Neural progenitor cell (in vitro differentiated cells): ENCODE data around the gene UPK1A.

Source experiments
- CTCF ChIP-seq: fragments of 200-600 bp; sonication (generic); IDR thresholded peaks from 2 replicates; pipeline ENCODE4 v1.5.1; 2017; ENCODE audit warnings: antibody characterized with exemption, mild to moderate bottlenecking
- EZH2 ChIP-seq: fragments of 200-600 bp; sonication (generic); IDR thresholded peaks from 2 replicates; pipeline ENCODE4 v1.6.1; 2017; ENCODE audit warnings: antibody characterized with exemption, mild to moderate bottlenecking, moderate library complexity
- EZH2phosphoT487 ChIP-seq: fragments of 200-600 bp; sonication (generic); IDR thresholded peaks from 2 replicates; pipeline ENCODE4 v1.6.1; 2017; ENCODE audit warnings: antibody characterized with exemption

- no peak for TF ChIP-seq EZH2
- no peak for TF ChIP-seq CTCF
- no peak for TF ChIP-seq EZH2phosphoT487
These were observed 37.6 kb upstream of the UPK1A start, which contains the start of gene RBM42 for GRCh38 chr19:35628565-35629331.
